Neural cell (in vitro differentiated cells): ENCODE results near the gene NOL4L. TPM values are rescaled to one million over a fixed set of nuclear protein-coding genes. Genes with fewer than 3 reads are reported as not detected.
A peak's percentile ranks its signal among the peaks of the same experiment; 100 is the strongest.

Experiments
- H2AFZ ChIP-seq: fragments of 200-600, 300-800 bp; sonication (generic), shearing (Covaris generic); 2 replicates; pipeline ENCODE4 v1.6.0; 2014; ENCODE audit warnings: low read depth, mild to moderate bottlenecking, antibody characterized with exemption, low read length, moderate library complexity
- H3F3A ChIP-seq: fragments of 200-600 bp; shearing (Covaris generic); 2 replicates; pipeline ENCODE4 v1.6.1; 2016; ENCODE audit warnings: mild to moderate bottlenecking, moderate library complexity, mixed read lengths, antibody characterized with exemption, low read length; ENCODE audit not compliant: insufficient read depth, poor library complexity, severe bottlenecking
- H3K27ac ChIP-seq: fragments of 200-600, 300-800 bp; sonication (generic), shearing (Covaris generic); 2 replicates; pipeline ENCODE4 v1.5.1; 2014; ENCODE audit warnings: mild to moderate bottlenecking, low read length, moderate library complexity
- H3K27me3 ChIP-seq: fragments of 300-800, 200-600 bp; sonication (generic), shearing (Covaris generic); 2 replicates; pipeline ENCODE4 v1.6.0; 2014; ENCODE audit warnings: mild to moderate bottlenecking, low read depth, low read length, moderate library complexity; ENCODE audit not compliant: insufficient read depth
- H3K36me3 ChIP-seq: fragments of 300-800, 200-600 bp; sonication (generic), shearing (Covaris generic); 2 replicates; pipeline ENCODE4 v1.5.1; 2014; ENCODE audit warnings: mild to moderate bottlenecking, antibody characterized with exemption, low read length, moderate library complexity; ENCODE audit not compliant: insufficient read depth
- H3K4me2 ChIP-seq: fragments of 300-800, 200-600 bp; sonication (generic), shearing (Covaris generic); 2 replicates; pipeline ENCODE4 v1.6.0; 2014; ENCODE audit warnings: mild to moderate bottlenecking, low read length
- H3K4me3 ChIP-seq: fragments of 300-800, 200-600 bp; sonication (generic), shearing (Covaris generic); 2 replicates; pipeline ENCODE4 v1.5.1; 2014; ENCODE audit warnings: mild to moderate bottlenecking, low read length, moderate library complexity
- H3K79me2 ChIP-seq: fragments of 200-600 bp; shearing (Covaris generic); replicated peaks from 2 replicates; pipeline ENCODE4 v1.6.0; 2014; ENCODE audit warnings: mild to moderate bottlenecking, low read length, moderate library complexity; ENCODE audit not compliant: insufficient read depth
- H3K9ac ChIP-seq: fragments of 300-800, 200-600 bp; sonication (generic), shearing (Covaris generic); 2 replicates; pipeline ENCODE4 v1.6.1; 2016; ENCODE audit warnings: mild to moderate bottlenecking, low read length, mixed read lengths
- H3K9me2 ChIP-seq: fragments of 200-600 bp; shearing (Covaris generic); 2 replicates; pipeline ENCODE4 v1.6.1; 2016; ENCODE audit warnings: mild to moderate bottlenecking, low read length, mixed read lengths; ENCODE audit not compliant: insufficient read depth
- H3K9me3 ChIP-seq: fragments of 200-600, 300-800 bp; sonication (generic), shearing (Covaris generic); 2 replicates; pipeline ENCODE4 v1.6.1; 2016; ENCODE audit warnings: mild to moderate bottlenecking, mixed run types, low read length, moderate library complexity, mixed read lengths
- H4K20me1 ChIP-seq: fragments of 200-600 bp; shearing (Covaris generic); 2 replicates; pipeline ENCODE4 v1.6.1; 2016; ENCODE audit warnings: mild to moderate bottlenecking, mixed run types; ENCODE audit not compliant: insufficient read depth
- EP300 ChIP-seq: fragments of 450-650 bp; conservative IDR thresholded peaks from 2 replicates; pipeline ENCODE4 v1.6.1; 2014; ENCODE audit warnings: antibody characterized with exemption, mild to moderate bottlenecking, moderate library complexity; ENCODE audit not compliant: poor library complexity, severe bottlenecking
- EZH2 ChIP-seq: fragments of 200-600, 300-800 bp; shearing (Covaris generic), sonication (generic); IDR thresholded peaks from 2 replicates; pipeline ENCODE4 v1.6.1; 2014; ENCODE audit warnings: antibody characterized with exemption, low read length, borderline replicate concordance, mild to moderate bottlenecking; ENCODE audit not compliant: insufficient read depth, poor library complexity, severe bottlenecking
- MXI1 ChIP-seq: fragments of 450-650 bp; conservative IDR thresholded peaks from 2 replicates; pipeline ENCODE4 v1.6.1; 2014; ENCODE audit warnings: antibody characterized with exemption, mild to moderate bottlenecking; ENCODE audit not compliant: poor library complexity, severe bottlenecking
- POLR2AphosphoS5 ChIP-seq: IDR thresholded peaks from 2 replicates; pipeline ENCODE4 v1.6.1; 2012
- RAD21 ChIP-seq: fragments of 450-650 bp; conservative IDR thresholded peaks from 2 replicates; pipeline ENCODE4 v1.6.1; 2014; ENCODE audit warnings: antibody characterized with exemption, mild to moderate bottlenecking, moderate library complexity
- REST ChIP-seq: IDR thresholded peaks from 2 replicates; pipeline ENCODE4 v1.6.1; 2012; ENCODE audit warnings: borderline replicate concordance
- SMC3 ChIP-seq: fragments of 450-650 bp; conservative IDR thresholded peaks from 2 replicates; pipeline ENCODE4 v1.6.1; 2014; ENCODE audit warnings: antibody characterized with exemption, mild to moderate bottlenecking, moderate library complexity; ENCODE audit not compliant: poor library complexity
- TAF1 ChIP-seq: IDR thresholded peaks from 2 replicates; pipeline ENCODE4 v1.6.1; 2012; ENCODE audit warnings: low read depth
- polyA plus RNA-seq: library from polyadenylated mRNA; depleted of rRNA; stranded (reverse); fragments of >200 nt; gene quantifications from 2 replicates; pipeline ENCODE4 v1.2.3, GENCODE V29; 2014
- TF ChIP-seq, protein P1 (sequence below): fragments of 450-650 bp; IDR thresholded peaks from 2 replicates; pipeline ENCODE4 v1.5.1; 2014; ENCODE audit warnings: antibody characterized with exemption, mild to moderate bottlenecking, moderate library complexity; ENCODE audit not compliant: poor library complexity, severe bottlenecking

Gene NOL4L
- polyA plus RNA-seq, 1 donor from 2014 or later, result 20.4 TPM

DNA sequence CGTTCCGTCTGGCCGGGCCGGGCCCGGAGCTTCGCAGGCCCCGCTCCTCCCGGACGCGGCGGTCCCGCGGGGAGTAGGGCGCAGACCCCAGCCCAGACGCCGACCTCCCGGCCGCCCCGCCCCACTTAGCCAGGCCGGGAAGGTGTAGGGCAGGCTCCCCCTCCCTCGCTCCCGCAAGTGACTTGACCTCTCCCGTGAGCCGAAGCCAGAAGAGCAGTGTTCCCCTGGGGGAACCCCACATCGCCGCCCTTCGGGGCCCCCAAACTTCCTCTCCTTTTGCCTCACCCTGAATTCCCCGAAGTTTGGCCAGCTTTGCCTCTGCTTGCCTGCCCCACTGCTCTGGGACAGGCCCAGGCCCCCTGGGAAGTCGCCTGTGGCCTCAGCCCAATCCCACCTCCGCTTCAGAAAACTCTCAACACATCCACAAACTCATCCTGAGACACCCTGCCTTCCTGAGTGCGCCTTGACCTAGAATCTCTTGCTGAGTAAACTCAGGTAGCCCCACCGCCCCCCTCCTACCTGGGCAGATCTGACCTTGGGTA, 524 bp upstream of the NOL4L start:
- Histone ChIP-seq H3K9ac (peak overlapping the region; percentile 21), H3K4me2 (no peak overlapping the region), H3K27ac (no peak overlapping the region), H3K79me2 (peaks cover 22% of the 10 kb centered on the region), H3K9me3 (no peaks in the 10 kb centered on the region), H4K20me1 (no peaks in the 10 kb centered on the region), H3F3A (no peaks in the 10 kb centered on the region), H3K27me3 (no peaks in the 10 kb centered on the region), H2AFZ (no peak overlapping the region), H3K36me3 (no peaks in the 10 kb centered on the region), H3K4me3 (peak overlapping the region; percentile 57), H3K9me2 (no peaks in the 10 kb centered on the region)
- no peak for TF ChIP-seq SMC3
- no peak for TF ChIP-seq MXI1
- no peak for TF ChIP-seq EZH2
- TF ChIP-seq REST, result no peak
- TF ChIP-seq, protein P1, sequence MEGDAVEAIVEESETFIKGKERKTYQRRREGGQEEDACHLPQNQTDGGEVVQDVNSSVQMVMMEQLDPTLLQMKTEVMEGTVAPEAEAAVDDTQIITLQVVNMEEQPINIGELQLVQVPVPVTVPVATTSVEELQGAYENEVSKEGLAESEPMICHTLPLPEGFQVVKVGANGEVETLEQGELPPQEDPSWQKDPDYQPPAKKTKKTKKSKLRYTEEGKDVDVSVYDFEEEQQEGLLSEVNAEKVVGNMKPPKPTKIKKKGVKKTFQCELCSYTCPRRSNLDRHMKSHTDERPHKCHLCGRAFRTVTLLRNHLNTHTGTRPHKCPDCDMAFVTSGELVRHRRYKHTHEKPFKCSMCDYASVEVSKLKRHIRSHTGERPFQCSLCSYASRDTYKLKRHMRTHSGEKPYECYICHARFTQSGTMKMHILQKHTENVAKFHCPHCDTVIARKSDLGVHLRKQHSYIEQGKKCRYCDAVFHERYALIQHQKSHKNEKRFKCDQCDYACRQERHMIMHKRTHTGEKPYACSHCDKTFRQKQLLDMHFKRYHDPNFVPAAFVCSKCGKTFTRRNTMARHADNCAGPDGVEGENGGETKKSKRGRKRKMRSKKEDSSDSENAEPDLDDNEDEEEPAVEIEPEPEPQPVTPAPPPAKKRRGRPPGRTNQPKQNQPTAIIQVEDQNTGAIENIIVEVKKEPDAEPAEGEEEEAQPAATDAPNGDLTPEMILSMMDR, result no peak
- no peak for TF ChIP-seq TAF1
- no peak for TF ChIP-seq POLR2AphosphoS5
- no peak for TF ChIP-seq EP300
- no peak for TF ChIP-seq RAD21

DNA sequence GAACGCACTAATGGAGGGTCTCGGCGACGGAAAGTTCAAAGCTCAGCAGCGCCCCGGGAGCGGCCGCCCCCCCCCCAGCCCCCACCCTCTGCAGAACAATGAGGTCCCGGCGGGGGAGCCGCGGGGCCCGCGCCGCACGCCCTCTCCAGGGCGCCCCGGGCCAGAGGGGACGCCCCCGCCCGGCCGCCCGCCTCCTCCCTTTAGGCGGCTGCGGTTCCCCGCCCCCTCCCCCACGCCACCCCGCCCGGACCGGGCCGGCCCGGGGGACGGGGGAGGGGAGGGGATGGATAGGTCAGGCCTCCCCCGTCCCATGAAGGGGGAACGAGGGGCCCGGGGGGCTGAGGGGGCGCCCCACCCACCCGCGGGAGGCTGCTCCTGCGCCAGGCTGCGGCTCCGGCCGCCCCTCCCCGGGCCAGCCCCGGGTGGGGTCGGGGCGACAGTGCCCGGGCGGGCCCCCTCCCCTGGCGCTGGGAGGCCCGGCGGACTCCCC, 1.5 kb downstream of the NOL4L start:
- Histone ChIP-seq H3K4me3 (peak overlapping the region; percentile 72), H3K79me2 (peaks cover 29% of the 10 kb centered on the region), H3K36me3 (no peaks in the 10 kb centered on the region), H4K20me1 (no peaks in the 10 kb centered on the region), H3K27ac (no peak overlapping the region), H3K4me2 (no peak overlapping the region), H3K9me2 (no peaks in the 10 kb centered on the region), H2AFZ (no peak overlapping the region), H3K9ac (peak overlapping the region; percentile 81), H3F3A (no peaks in the 10 kb centered on the region), H3K9me3 (no peaks in the 10 kb centered on the region), H3K27me3 (no peaks in the 10 kb centered on the region)
- peak; percentile 3 for TF ChIP-seq REST
- no peak for TF ChIP-seq RAD21
